PC-3 (cell line): ENCODE results near the gene TEKT3. TPM values are rescaled to one million over a fixed set of nuclear protein-coding genes. Genes with fewer than 3 reads are reported as not detected.

Experiments used
- ATAC-seq: fragments of 200-7000 bp; cut with Tn5 transposase; 2 replicates; pipeline ENCODE4 v1.9.1; 2020; ENCODE audit warnings: mild to moderate bottlenecking, moderate library complexity
- BruUV-seq: library from RNA; stranded (reverse); fragments of 400-500 nt; replicated peaks from 2 replicates; lab custom pipeline; 2021; lab: Mats Ljungman, UMichigan
- CTCF ChIA-PET: fragments of 300-600 bp; sonication (Branson Sonifier 250); formaldehyde crosslinking; loops from one replicate; lab custom pipeline; 2022; ENCODE audit warnings: antibody characterized with exemption; lab: Charles Lee
- POLR2A ChIA-PET: fragments of 300-600 bp; sonication (Branson Sonifier 250); formaldehyde crosslinking; loops from one replicate; lab custom pipeline; 2022; ENCODE audit warnings: antibody characterized with exemption; ENCODE audit not compliant: unreplicated experiment; lab: Charles Lee
- DNase-seq: peaks from one replicate; pipeline ENCODE4 v3.0.0-alpha.2; 2015
- H2AFZ ChIP-seq: fragments of 300-600 bp; sonication (generic); 2 replicates; pipeline ENCODE4 v1.6.0; 2016; ENCODE audit warnings: antibody characterized with exemption, low read length
- H3F3A ChIP-seq: fragments of 300-600 bp; sonication (generic); one replicate; pipeline ENCODE4 v1.6.0; 2017; ENCODE audit warnings: antibody characterized with exemption, low read length, control low read depth, mild to moderate bottlenecking; ENCODE audit not compliant: unreplicated experiment
- H3K27ac ChIP-seq: fragments of 300-600 bp; sonication (generic); 2 replicates; pipeline ENCODE4 v1.5.1; 2016; ENCODE audit warnings: mild to moderate bottlenecking, low read length
- H3K27me3 ChIP-seq: fragments of 300-600 bp; sonication (generic); 2 replicates; pipeline ENCODE4 v1.6.1; 2016; ENCODE audit warnings: low read length, mixed read lengths
- H3K36me3 ChIP-seq: fragments of 300-600 bp; sonication (generic); 2 replicates; pipeline ENCODE4 v1.6.1; 2016; ENCODE audit warnings: low read depth, mixed run types, low read length, mixed read lengths
- H3K4me1 ChIP-seq: fragments of 300-600 bp; sonication (generic); 2 replicates; pipeline ENCODE4 v1.5.1; 2016; ENCODE audit warnings: low read length; ENCODE audit not compliant: insufficient read depth
- H3K4me2 ChIP-seq: fragments of 300-600 bp; sonication (generic); 2 replicates; pipeline ENCODE4 v1.6.0; 2016; ENCODE audit warnings: low read length
- H3K4me3 ChIP-seq: fragments of 300-600 bp; sonication (generic); 2 replicates; pipeline ENCODE4 v1.5.1; 2016; ENCODE audit warnings: mild to moderate bottlenecking, low read length, mixed read lengths
- H3K79me2 ChIP-seq: fragments of 300-600 bp; sonication (generic); 2 replicates; pipeline ENCODE4 v1.6.1; 2017; ENCODE audit warnings: low read length, mixed read lengths
- H3K9ac ChIP-seq: fragments of 300-600 bp; sonication (generic); 2 replicates; pipeline ENCODE4 v1.6.0; 2016; ENCODE audit warnings: mild to moderate bottlenecking, low read length
- H3K9me2 ChIP-seq: fragments of 300-600 bp; sonication (generic); replicated peaks from 2 replicates; pipeline ENCODE4 v1.6.1; 2016; ENCODE audit warnings: mixed run types, low read length, mixed read lengths
- H3K9me3 ChIP-seq: fragments of 300-600 bp; sonication (generic); 2 replicates; pipeline ENCODE4 v1.6.1; 2016; ENCODE audit warnings: low read length, mixed read lengths
- H4K20me1 ChIP-seq: fragments of 300-600 bp; sonication (generic); 2 replicates; pipeline ENCODE4 v1.6.1; 2016; ENCODE audit warnings: low read length, mixed read lengths
- EZH2 ChIP-seq: fragments of 300-600 bp; sonication (generic); IDR thresholded peaks from one replicate; pipeline ENCODE4 v1.6.1; 2017; ENCODE audit warnings: antibody characterized with exemption, mild to moderate bottlenecking, low read length; ENCODE audit not compliant: unreplicated experiment
- EZH2phosphoT487 ChIP-seq: fragments of 300-600 bp; sonication (generic); IDR thresholded peaks from 2 replicates; pipeline ENCODE4 v1.6.1; 2018; ENCODE audit warnings: mild to moderate bottlenecking, antibody characterized with exemption, low read length, borderline replicate concordance
- intact Hi-C: fragments of 100-400 bp; cut with micrococcal nuclease; formaldehyde crosslinking; loops from 2 replicates; pipeline ENCODE4 v1.9.0; 2023
- total RNA-seq: library from RNA; depleted of rRNA; stranded (reverse); fragments of >200 nt; gene quantifications from 2 replicates; pipeline ENCODE4 v1.2.3, GENCODE V29; 2014
- TF ChIP-seq, protein P1 (sequence below): fragments of 300-600 bp; sonication (generic); conservative IDR thresholded peaks from 2 replicates; pipeline ENCODE4 v1.5.1; 2017; ENCODE audit warnings: antibody characterized with exemption, low read depth, mild to moderate bottlenecking, low read length

TEKT3 gene
- total RNA-seq, 1 experiment from 2014 or later: not detected

DNA sequence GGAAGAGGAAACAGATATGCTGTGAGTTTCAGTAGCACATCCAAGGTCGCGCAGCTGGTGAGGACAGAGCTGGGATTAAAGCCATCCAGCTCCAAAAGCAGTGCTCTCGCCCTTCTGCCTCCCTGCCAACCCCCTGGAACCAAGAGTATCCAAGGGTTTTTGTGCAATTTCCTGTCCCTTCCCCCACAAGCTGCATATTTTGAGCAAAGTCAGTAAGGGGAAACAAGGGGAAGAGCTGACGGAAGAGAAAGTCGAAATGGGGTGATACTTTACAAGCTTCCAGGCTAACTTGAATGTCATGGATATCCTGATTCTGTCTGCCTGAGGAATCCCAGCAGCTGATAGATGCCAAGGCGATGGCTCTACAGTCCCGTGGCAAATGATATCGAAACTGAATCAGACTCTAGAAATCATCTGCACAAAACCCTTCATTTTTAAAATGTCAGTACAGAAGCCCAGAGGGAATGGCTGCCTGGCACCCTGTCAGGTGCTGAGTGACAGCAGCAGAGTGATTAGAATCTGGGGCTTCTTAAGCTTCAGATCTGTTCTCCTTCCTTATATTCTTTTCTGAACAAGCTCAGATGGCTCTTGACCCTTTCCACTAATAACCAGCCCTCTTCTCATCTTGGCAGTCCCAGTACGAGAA is 42.9 kb upstream of the TEKT3 start:
- Histone ChIP-seq H3K9me2 (no peaks in the 10 kb centered on the region), H4K20me1 (no peaks in the 10 kb centered on the region), H3F3A (no peaks in the 10 kb centered on the region), H3K9me3 (no peaks in the 10 kb centered on the region), H3K4me3 (0 out of 2 replicates have a peak overlapping the region, but pooled peaks have one; percentile 4), H3K27ac (peak overlapping the region; percentile 17), H3K79me2 (no peaks in the 10 kb centered on the region), H3K9ac (no peak overlapping the region), H3K4me2 (peak overlapping the region; percentile 55), H2AFZ (peak overlapping the region; percentile 27; the same call in 1 of the 2 replicates), H3K4me1 (peaks cover 30% of the 10 kb centered on the region), H3K27me3 (no peaks in the 10 kb centered on the region), H3K36me3 (no peaks in the 10 kb centered on the region)
- no TSS peak for BruUV-seq
- ChIA-PET POLR2A (no interaction called here), CTCF (no interaction called here)
- no peak for DNase-seq
- TF ChIP-seq, protein P1, sequence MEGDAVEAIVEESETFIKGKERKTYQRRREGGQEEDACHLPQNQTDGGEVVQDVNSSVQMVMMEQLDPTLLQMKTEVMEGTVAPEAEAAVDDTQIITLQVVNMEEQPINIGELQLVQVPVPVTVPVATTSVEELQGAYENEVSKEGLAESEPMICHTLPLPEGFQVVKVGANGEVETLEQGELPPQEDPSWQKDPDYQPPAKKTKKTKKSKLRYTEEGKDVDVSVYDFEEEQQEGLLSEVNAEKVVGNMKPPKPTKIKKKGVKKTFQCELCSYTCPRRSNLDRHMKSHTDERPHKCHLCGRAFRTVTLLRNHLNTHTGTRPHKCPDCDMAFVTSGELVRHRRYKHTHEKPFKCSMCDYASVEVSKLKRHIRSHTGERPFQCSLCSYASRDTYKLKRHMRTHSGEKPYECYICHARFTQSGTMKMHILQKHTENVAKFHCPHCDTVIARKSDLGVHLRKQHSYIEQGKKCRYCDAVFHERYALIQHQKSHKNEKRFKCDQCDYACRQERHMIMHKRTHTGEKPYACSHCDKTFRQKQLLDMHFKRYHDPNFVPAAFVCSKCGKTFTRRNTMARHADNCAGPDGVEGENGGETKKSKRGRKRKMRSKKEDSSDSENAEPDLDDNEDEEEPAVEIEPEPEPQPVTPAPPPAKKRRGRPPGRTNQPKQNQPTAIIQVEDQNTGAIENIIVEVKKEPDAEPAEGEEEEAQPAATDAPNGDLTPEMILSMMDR: no peak
- TF ChIP-seq EZH2 (no peak), EZH2phosphoT487 (no peak)
- ATAC-seq: no peak
- intact Hi-C loops: no loop called here

DNA sequence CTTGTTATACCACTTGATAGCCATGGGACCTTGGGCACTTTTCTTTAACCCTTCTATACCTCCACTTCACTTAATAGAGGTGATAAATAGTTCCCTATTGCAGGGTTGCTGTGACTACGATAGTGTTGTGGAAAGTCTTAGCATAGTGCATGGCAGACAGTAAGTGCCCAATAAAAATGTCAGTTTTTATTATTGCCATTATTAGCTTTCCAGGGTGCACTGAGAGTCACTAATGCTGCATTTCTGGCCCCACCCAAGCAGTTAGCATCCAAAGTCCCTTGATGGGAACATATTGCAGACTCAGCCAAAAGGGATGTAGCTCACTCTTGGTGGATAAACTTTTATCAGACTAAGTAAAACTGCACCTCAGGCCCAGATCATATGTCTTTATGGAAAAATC is 41.5 kb upstream of the TEKT3 start:
- TF ChIP-seq, protein P1: no peak
- H3K9ac ChIP-seq: no peak overlapping the region
- no peaks in the 10 kb centered on the region for H3K36me3 ChIP-seq
- intact Hi-C loops: no loop called here
- H3K4me3 ChIP-seq: no peak overlapping the region
- ATAC-seq: no peak
- CTCF ChIA-PET: no interaction called here
- H3K27me3 ChIP-seq: no peaks in the 10 kb centered on the region
- H3F3A ChIP-seq: no peaks in the 10 kb centered on the region
- no peak overlapping the region for H2AFZ ChIP-seq
- H4K20me1 ChIP-seq: no peaks in the 10 kb centered on the region
- H3K27ac ChIP-seq: no peak overlapping the region
- H3K9me3 ChIP-seq: no peaks in the 10 kb centered on the region
- peaks cover 43% of the 10 kb centered on the region for H3K4me1 ChIP-seq
- BruUV-seq: no TSS peak
- no peak for DNase-seq
- no peak overlapping the region for H3K4me2 ChIP-seq
- no peaks in the 10 kb centered on the region for H3K79me2 ChIP-seq
- POLR2A ChIA-PET: no interaction called here
- no peaks in the 10 kb centered on the region for H3K9me2 ChIP-seq

DNA sequence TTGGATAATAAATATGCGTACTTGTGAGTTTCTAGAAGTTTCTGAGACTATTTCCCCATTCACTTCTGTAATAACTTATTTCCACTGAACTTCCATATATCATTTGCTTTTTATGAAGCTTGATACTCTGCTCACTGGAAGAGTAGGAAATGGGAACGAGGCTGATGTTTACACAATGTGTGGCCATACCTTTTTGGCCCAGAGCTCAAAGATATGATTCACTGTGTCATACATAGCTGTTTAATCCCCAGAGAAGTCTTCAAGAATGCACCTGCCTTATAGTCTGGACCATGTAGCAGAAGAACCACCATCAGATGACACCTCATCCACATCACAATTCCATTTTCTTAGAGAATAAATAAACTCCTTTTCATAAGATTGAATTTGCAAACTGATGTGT is 40.3 kb upstream of the TEKT3 start:
- Histone ChIP-seq H4K20me1 (no peaks in the 10 kb centered on the region), H3K4me1 (peaks cover 54% of the 10 kb centered on the region), H3F3A (no peaks in the 10 kb centered on the region), H2AFZ (no peak overlapping the region), H3K9me3 (no peaks in the 10 kb centered on the region), H3K4me2 (peak overlapping the region; percentile 24), H3K9ac (peak overlapping the region; percentile 6; the same call in 1 of the 2 replicates), H3K9me2 (no peaks in the 10 kb centered on the region), H3K4me3 (no peak overlapping the region), H3K27ac (peak overlapping the region; percentile 45), H3K79me2 (no peaks in the 10 kb centered on the region), H3K36me3 (no peaks in the 10 kb centered on the region), H3K27me3 (no peaks in the 10 kb centered on the region)
- TF ChIP-seq EZH2phosphoT487 (no peak), EZH2 (no peak)
- TF ChIP-seq, protein P1: no peak
- DNase-seq (peak; percentile 91), ATAC-seq (peak; percentile 57)
- CTCF ChIA-PET: interaction anchor here (0.7 kb wide), 1 partner anchor 121 kb away, joined by 4 read pairs; no protein-coding TSS in a partner anchor
- POLR2A ChIA-PET: no interaction called here
- no TSS peak for BruUV-seq
- intact Hi-C loops: no loop called here
